ENCODE data around the gene SNX12. TPM values are rescaled to one million over a fixed set of nuclear protein-coding genes. Genes with fewer than 3 reads are reported as not detected.

SNX12 gene
- total RNA-seq, 3 donors from 2014 or later = 31.4 to 55.2 (median 44.2) TPM

DNA sequence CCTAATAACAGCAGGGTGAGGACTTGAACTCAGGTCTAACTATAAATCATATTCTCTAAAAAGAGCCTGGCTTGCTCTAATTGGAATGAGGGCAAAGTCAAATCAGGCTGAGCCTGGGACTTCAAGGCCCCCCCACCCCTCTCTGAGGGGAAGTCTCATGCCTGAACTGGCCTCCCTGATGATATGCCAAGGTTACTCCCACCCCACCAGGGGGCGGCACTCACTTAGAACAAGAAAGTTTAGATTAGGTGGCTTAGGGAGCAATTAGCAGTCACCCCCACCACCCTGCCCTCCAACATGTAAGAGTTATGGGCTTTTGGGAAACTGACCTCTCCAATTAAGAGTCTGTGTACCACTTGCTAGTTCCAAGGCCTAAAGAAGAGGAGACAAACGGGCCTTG, 30.2 kb upstream of the SNX12 start:
- no peak for TF ChIP-seq POLR2A (IDR thresholded peaks at IDR 0.05)
- TF ChIP-seq, protein P1, sequence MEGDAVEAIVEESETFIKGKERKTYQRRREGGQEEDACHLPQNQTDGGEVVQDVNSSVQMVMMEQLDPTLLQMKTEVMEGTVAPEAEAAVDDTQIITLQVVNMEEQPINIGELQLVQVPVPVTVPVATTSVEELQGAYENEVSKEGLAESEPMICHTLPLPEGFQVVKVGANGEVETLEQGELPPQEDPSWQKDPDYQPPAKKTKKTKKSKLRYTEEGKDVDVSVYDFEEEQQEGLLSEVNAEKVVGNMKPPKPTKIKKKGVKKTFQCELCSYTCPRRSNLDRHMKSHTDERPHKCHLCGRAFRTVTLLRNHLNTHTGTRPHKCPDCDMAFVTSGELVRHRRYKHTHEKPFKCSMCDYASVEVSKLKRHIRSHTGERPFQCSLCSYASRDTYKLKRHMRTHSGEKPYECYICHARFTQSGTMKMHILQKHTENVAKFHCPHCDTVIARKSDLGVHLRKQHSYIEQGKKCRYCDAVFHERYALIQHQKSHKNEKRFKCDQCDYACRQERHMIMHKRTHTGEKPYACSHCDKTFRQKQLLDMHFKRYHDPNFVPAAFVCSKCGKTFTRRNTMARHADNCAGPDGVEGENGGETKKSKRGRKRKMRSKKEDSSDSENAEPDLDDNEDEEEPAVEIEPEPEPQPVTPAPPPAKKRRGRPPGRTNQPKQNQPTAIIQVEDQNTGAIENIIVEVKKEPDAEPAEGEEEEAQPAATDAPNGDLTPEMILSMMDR (IDR thresholded peaks at IDR 0.05) = peak in 1 of 3 donors; percentile 13
- DNase-seq (ENCODE audit: low spot score in 2 of 2) = peak in 1 of 2 donors; percentile 51
- Histone ChIP-seq H3K27me3 (peaks cover 0 to 73% of the 10 kb centered on the region in 2 donors), H3K4me3 (peak overlapping the region in 1 of 3 donors; percentile 62), H3K4me1 (no peaks in the 10 kb centered on the region), H3K36me3 (no peaks in the 10 kb centered on the region), H3K27ac (no peak overlapping the region), H3K9me3 (no peaks in the 10 kb centered on the region)
- intact Hi-C loops (cut with DNase I; ENCODE audit: low total_unique reads) = no loop called here

DNA sequence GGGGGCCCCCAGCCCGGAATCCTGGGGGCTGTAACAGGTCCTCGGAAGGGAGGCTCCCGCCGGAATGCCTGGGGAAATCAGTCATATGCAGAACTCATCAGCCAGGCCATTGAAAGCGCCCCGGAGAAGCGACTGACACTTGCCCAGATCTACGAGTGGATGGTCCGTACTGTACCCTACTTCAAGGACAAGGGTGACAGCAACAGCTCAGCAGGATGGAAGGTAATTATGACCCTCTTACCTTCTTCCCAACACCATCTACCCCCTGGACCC, 28.6 kb upstream of the SNX12 start:
- H3K4me3 ChIP-seq = peak overlapping the region; percentile 56 to 73 (median 62)
- peak overlapping the region; percentile 80 to 85 for H3K27ac ChIP-seq
- intact Hi-C loops (cut with DNase I; ENCODE audit: low total_unique reads) = no loop called here
- no peaks in the 10 kb centered on the region for H3K9me3 ChIP-seq
- H3K36me3 ChIP-seq = no peaks in the 10 kb centered on the region
- peaks cover 0 to 61% of the 10 kb centered on the region in 2 donors for H3K27me3 ChIP-seq
- TF ChIP-seq, protein P1 (IDR thresholded peaks at IDR 0.05) = no peak
- TF ChIP-seq POLR2A (IDR thresholded peaks at IDR 0.05) (no peak), POLR2AphosphoS5 (IDR thresholded peaks at IDR 0.05) (no peak)
- DNase-seq (ENCODE audit: low spot score in 2 of 2) = no peak
- H3K4me1 ChIP-seq = no peaks in the 10 kb centered on the region

DNA sequence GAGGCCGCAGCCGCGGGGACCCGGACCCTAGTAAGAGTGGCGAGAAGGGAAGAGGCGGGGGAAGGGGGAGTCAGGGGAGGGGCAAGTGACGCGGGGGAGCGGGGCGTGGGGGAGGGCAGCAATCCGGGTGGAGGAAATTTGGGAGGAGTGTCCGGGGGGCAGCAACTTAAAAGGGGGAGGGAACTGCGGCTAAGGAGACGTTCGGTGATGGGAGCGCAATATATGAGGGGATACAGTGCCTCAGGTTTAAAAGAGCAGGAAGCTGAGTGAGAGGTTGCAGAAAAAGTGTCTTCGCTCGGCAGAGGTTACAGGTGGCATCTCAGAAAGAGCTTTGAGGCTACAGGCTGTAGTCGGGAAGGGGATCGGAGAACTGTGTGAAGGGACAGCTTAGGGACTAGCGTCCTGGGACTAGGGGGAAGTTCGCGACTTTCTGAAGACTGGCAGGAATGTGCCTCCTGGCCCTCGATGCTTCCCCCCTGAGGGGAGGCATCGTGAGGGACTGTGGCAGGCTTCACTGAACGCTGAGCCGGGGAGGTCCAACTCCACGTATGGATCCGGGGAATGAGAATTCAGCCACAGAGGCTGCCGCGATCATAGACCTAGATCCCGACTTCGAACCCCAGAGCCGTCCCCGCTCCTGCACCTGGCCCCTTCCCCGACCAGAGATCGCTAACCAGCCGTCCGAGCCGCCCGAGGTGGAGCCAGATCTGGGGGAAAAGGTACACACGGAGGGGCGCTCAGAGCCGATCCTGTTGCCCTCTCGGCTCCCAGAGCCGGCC, 28.0 kb upstream of the SNX12 start:
- TF ChIP-seq POLR2AphosphoS5 (IDR thresholded peaks at IDR 0.05) (no peak), POLR2A (IDR thresholded peaks at IDR 0.05) (no peak)
- TF ChIP-seq, protein P1 (IDR thresholded peaks at IDR 0.05) = no peak
- Histone ChIP-seq H3K4me3 (peak overlapping the region; percentile 56 to 73 (median 62)), H3K27me3 (peaks cover 0 to 56% of the 10 kb centered on the region in 2 donors), H3K9me3 (no peaks in the 10 kb centered on the region), H3K36me3 (no peaks in the 10 kb centered on the region), H3K27ac (peak overlapping the region; percentile 80 to 85), H3K4me1 (no peaks in the 10 kb centered on the region)
- DNase-seq (ENCODE audit: low spot score in 2 of 2) = peak in 1 of 2 donors; percentile 56
- intact Hi-C loops (cut with DNase I; ENCODE audit: low total_unique reads) = no loop called here

DNA sequence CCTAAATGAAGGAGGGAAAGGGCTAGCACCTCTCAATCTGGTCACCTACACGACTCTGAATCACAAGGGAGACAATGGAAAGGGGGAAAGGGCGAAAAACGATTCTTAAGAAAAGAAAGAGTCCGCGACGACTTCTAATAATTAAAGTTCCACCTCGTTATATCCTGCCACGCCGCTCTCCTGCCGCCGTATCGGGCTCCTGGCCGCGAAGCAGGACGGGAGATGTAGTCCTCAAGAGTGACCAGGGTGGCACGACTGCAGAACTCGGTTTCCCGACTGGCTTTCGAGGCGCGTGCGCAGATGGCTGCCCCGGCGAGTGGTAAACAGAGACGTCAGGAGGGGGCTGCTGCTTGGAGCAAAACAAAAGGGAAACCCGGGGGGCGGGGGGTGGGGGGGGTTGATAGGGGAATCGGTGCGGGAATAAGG, 27.4 kb upstream of the SNX12 start, which contains the start of gene FOXO4:
TSS of gene FOXO4 (plus strand) at position 297 of the 426 bp plus-strand sequence. CDS start 678 bp downstream, outside the sequence.
- no peaks in the 10 kb centered on the region for H3K9me3 ChIP-seq
- peak within 1 kb of the TSS; percentile 56 to 73 (median 62) for H3K4me3 ChIP-seq
- intact Hi-C loops (cut with DNase I; ENCODE audit: low total_unique reads) = no loop called here
- DNase-seq (ENCODE audit: low spot score in 2 of 2) = peak; percentile 84 to 89
- peak within 1 kb of the TSS; percentile 80 to 85 for H3K27ac ChIP-seq
- H3K27me3 ChIP-seq = peaks cover 0 to 50% of the 10 kb centered on the region in 2 donors
- TF ChIP-seq, protein P1 (IDR thresholded peaks at IDR 0.05) = no peak
- peak in 1 of 3 donors; percentile 43 for TF ChIP-seq POLR2AphosphoS5 (IDR thresholded peaks at IDR 0.05)
- peak; percentile 23 for TF ChIP-seq POLR2A (IDR thresholded peaks at IDR 0.05)
- no peaks in the 10 kb centered on the region for H3K36me3 ChIP-seq
- H3K4me1 ChIP-seq = no peaks in the 10 kb centered on the region

DNA sequence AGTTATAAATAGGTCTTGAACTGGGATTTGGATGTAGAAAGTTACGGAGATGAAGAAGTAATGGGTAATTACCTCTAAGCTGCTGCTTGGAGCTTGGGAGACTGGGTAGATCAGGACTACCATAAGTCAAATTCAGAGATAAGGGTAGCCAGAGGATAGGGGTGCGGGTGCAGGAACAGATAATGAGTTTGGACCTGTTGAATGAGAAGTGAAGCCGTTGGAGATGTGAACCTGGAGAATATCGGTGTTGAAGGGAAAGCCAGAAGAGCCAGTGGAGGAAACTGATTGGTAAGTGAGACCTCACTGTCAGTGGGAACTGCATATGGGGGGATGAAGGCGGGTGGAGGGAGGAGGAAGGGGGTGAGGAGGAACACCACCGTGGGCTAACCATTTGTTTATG, 26.9 kb upstream of the SNX12 start:
- peaks cover 0 to 52% of the 10 kb centered on the region in 2 donors for H3K27me3 ChIP-seq
- H3K36me3 ChIP-seq = no peaks in the 10 kb centered on the region
- intact Hi-C loops (cut with DNase I; ENCODE audit: low total_unique reads) = no loop called here
- no peak for DNase-seq (ENCODE audit: low spot score in 2 of 2)
- TF ChIP-seq POLR2AphosphoS5 (IDR thresholded peaks at IDR 0.05) (no peak), POLR2A (IDR thresholded peaks at IDR 0.05) (no peak)
- TF ChIP-seq, protein P1 (IDR thresholded peaks at IDR 0.05) = no peak
- no peaks in the 10 kb centered on the region for H3K4me1 ChIP-seq
- peak overlapping the region; percentile 56 to 73 (median 62) for H3K4me3 ChIP-seq
- peak overlapping the region in 1 of 2 donors; percentile 80 for H3K27ac ChIP-seq
- no peaks in the 10 kb centered on the region for H3K9me3 ChIP-seq
